AG09319 (cell line): ENCODE measurements around the gene ABCC6.
A peak's percentile ranks its signal among the peaks of the same experiment; 100 is the strongest.
"Not testable (repeated sequence)": the region's sequence is repeated elsewhere in the genome, so short reads cannot be mapped to it uniquely, and the experiment has no call there.

Experiments
- DNase-seq: peaks from one replicate; pipeline ENCODE4 v3.0.0-alpha.2; 2010; ENCODE audit warnings: low read depth; ENCODE audit errors: extremely low read depth
- CTCF ChIP-seq: IDR thresholded peaks from 2 replicates; pipeline ENCODE4 v1.5.1; 2011; ENCODE audit warnings: low read depth, mild to moderate bottlenecking, inconsistent platforms, low read length, moderate library complexity

ABCC6 gene

DNA sequence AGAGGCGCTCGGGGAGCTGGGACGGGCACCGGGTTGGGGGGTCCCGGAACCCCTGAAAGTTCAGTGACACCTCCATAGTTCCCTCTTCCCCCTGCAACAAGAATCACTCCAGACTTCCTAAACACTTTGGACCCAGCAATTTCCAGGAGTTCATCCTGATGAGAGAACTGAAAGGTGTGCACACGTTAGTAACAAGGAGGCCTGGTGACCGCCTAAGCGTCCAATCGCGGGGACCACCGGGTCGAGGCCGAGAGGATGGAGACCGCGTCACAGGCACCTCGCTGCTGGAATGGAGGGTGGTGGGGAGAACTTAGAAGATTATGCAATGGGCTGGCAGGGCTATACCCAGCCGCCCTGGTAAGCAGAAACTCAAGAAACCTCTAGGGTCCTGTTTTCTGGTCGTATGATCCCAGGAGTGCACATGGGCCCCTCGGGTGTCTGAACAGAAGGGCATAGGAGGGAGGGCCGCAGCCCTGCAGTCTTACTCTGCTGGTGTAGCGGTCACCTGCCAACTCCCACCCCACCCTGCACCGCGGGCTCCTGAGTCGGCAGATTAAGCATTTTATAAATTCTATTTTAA, 458 bp upstream of the ABCC6 start:
- not testable (repeated sequence) for DNase-seq

- DNase-seq = not testable (repeated sequence)
Observed at GRCh38 chr16:16221382-16221781, 1.9 kb downstream of the ABCC6 start.

DNA sequence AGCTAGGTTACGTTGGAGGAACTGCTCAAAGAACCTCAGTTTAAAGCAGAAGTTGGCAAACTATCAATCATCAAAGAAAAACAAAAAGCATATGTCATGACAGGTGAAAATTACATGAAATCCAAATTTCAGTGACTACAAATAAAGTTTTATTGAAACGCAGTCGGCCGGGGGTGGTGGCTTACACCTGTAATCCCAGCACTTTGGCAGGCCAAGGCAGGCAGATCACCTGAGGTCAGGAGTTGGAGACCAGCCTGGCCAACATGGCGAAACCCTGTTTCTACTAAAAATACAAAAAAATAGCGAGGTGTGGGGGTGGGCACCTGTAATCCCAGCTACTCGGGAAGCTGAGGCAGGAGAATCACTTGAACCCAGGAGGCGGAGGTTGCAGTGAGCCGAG, 2.8 kb downstream of the ABCC6 start:
- not testable (repeated sequence) for DNase-seq

- not testable (repeated sequence) for DNase-seq
Observed at GRCh38 chr16:16218787-16219186, 4.5 kb downstream of the ABCC6 start.

DNA sequence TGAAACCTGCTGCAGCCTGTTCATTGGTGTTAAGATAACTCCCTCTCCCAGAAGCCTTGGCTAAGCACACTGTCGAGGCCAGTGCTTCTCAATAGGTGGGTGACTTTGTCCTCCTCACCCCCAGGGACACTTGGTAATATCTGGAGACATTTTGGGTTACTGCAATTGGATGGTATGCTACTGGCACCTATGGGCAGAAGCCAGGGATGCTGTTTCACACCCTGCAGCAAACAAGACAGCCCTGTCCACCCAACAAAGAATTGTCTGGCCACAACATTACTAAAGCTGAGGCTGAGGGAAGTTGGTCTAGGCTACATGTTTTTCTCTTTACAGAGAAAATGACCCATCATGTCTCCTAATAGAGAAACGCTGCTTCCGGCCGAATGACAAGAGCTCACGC, 4.9 kb downstream of the ABCC6 start:
- not testable (repeated sequence) for DNase-seq

DNA sequence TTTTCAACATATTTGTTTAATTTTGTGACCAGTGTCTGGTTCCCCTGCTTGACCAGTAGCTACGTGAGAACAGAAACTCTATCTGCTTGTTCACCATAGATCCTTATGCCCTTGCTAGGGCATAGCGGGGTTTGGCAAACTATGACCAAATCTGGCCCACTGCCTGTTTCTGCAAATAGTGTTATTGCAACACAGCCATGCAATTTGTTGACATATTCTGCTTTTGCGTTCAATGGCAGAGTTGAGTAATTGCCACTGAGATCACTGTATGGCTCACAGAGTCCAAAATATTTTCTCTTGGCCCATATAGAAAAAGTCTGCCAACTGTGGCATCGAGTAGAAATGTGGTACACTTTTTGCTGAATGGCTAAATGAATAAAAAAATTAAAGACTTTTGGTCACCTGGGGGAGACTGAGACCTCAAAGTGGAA, 9.4 kb downstream of the ABCC6 start:
- not testable (repeated sequence) for DNase-seq

GRCh38 chr16:16211404-16211803, 11.9 kb downstream of the ABCC6 start:
- not testable (repeated sequence) for DNase-seq

- DNase-seq = not testable (repeated sequence)
Observed at GRCh38 chr16:16208461-16208860, 14.8 kb downstream of the ABCC6 start.

DNA sequence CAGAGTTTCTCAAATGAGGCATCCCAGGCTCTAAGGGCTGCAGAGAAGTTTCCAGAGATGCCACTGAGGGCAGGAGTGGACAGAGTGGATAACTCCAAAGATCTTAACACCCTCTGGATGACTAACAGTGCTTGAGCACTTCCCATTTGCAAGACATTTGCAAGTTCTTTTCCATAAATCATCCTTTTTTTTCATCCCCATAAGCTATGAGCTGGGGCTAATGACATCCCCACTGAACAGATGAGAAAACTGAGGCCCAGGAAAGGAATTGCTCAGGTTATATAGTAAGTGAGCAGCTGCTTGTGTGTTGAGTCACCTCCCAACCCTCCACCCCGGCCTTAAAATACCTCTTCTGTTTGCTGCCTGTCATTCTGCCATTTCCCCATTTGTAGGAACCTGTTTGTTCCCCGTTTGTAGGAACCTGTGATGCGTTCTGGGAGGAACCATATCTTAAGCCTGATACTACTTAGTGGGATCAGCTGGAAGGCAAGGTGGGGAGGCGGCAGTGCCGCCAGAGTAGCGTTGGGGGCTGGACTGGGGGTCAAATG, 15.4 kb downstream of the ABCC6 start:
- DNase-seq = not testable (repeated sequence)

DNA sequence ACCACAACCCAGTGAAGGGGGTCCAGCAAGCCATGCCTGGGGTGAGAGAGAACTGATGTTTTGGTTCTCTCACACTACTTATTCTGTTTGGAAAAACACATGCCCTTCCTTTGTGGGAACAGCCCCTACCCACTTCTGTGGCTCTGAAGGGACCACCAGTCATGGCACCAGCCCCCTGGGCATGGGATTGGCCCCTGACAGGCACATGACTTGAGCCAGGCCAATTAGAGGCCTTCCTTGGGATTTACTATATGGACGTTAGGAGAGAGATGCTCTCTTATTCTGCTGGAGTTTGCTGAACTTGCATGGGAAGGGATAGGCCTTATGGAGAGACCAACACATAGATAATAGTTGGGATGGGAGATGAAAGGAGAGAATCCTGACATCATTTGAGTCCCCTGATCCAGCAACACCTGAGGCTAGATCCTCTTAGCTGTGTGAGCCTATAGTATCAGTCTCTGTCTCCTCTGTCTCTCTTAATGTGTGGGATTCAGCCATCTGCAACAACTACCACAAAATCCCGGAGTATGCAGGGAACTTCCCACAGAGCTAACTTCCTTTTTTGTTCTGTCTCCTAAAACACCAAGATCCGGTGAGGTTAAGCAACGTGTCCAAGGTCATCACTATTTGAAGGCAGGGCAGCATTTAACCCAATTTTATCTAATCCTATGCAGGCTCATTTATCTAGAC, 16.1 kb downstream of the ABCC6 start:
- not testable (repeated sequence) for DNase-seq

DNA sequence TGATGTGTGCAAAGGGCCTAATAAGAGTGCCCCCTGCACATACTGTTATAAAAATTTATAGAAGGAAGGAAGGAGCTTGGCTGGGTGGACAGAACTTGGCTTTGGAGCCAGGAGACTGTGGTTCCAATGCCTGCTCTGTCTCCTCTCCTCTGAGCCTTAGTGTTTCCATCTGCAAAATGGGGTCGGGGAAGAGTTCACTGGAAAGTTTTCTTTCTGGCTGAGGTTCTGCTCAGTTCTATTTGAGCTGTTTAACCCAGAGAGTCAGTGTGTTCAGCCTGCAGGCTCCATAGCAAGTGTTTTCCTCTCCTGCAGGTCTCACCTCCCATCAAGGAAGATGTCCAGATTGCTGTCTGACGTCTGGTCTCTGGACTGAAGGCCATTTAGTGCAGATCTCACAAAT, 17.4 kb downstream of the ABCC6 start:
- DNase-seq = not testable (repeated sequence)

DNA sequence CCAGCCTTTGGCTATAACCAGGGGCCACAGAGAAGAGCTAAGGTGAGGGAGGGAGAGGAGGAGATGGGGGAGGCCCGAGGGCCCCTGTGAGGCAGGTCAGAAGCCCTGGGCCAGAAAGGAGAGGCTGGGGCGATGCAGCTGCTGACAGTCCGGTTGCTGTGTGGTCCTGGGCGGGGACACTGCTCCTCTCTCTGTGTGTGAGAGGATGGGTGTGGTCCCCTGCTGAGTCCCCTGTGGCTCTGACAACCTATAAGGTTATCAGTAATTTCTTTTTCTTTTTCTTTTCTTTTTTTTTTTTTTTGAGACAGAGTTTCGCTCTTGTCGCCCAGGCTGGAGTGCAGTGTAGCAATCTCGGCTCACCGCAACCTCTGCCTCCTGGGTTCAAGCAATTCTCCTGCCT, 18.7 kb downstream of the ABCC6 start:
- not testable (repeated sequence) for DNase-seq

GRCh38 chr16:16203494-16203893, 19.8 kb downstream of the ABCC6 start:
- not testable (repeated sequence) for DNase-seq

GRCh38 chr16:16202400-16203143, 20.7 kb downstream of the ABCC6 start:
- peak; percentile 27 for TF ChIP-seq CTCF
- not testable (repeated sequence) for DNase-seq

DNA sequence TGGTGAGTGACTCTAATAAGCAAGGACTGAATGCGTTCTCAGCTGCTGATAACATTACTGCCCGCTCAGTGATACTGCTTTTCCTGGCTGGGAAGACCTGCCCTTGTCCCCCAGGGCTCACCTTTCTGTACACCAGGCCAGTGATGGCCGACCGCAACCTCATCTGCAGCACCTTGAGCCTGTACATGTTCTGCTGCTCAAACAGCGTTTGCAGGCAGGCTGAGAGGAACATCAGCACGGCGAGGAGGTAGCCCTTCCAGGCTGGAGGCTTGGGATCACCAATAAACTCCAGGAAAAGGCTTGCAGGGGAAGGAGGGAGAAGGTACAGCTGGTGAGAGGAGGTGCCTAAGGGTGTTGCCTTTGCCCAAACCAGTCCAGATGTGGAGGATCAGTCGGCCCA, 21.4 kb downstream of the ABCC6 start:
- not testable (repeated sequence) for DNase-seq

- not testable (repeated sequence) for DNase-seq
Observed at GRCh38 chr16:16200391-16200790, 22.9 kb downstream of the ABCC6 start.

GRCh38 chr16:16199428-16199827, 23.9 kb downstream of the ABCC6 start:
- DNase-seq = not testable (repeated sequence)
